K562 (cell line): Measurements from ENCODE around the gene TRIOBP. TPM values are rescaled to one million over a fixed set of nuclear protein-coding genes. Genes with fewer than 3 reads are reported as not detected.

ENCODE experiments used
- ATF7 ChIP-seq: fragments of 450-650 bp; IDR thresholded peaks from 2 replicates; pipeline ENCODE4 v1.7.1; 2014; ENCODE audit warnings: mild to moderate bottlenecking, moderate library complexity
- BRD9 ChIP-seq: fragments of 450-650 bp; IDR thresholded peaks from 2 replicates; pipeline ENCODE4 v1.6.1; 2018; ENCODE audit warnings: low read depth; ENCODE audit not compliant: partially characterized antibody
- DPF2 ChIP-seq: fragments of 450-650 bp; IDR thresholded peaks from 2 replicates; pipeline ENCODE4 v1.6.1; 2016
- GTF2F1 ChIP-seq: IDR thresholded peaks from 2 replicates; pipeline ENCODE4 v1.6.1; 2011; ENCODE audit warnings: low read depth, low read length, improper control_type of control experiment
- HNRNPK ChIP-seq: fragments of 200-400 bp; formaldehyde crosslinking; IDR thresholded peaks from one replicate; pipeline ENCODE4 v1.6.1; 2018; ENCODE audit warnings: mild to moderate bottlenecking, low read depth, low read length; ENCODE audit not compliant: poor library complexity, severe bottlenecking
- HOXB6 ChIP-seq: fragments of 250-450 bp; sonication (Bioruptor Pico); IDR thresholded peaks from 2 replicates; pipeline ENCODE4 v1.5.1; 2022; ENCODE audit warnings: mild to moderate bottlenecking, borderline replicate concordance
- MAZ ChIP-seq, 2 experiments: fragments of 450-650 bp in 1 of 2; sonication (generic) in 1 of 2; formaldehyde crosslinking; IDR thresholded peaks in 1 of 2; conservative IDR thresholded peaks in 1 of 2; 2 replicates each; pipeline versions ENCODE4 v1.4.0 to v1.5.0; 2020; ENCODE audit warnings: mild to moderate bottlenecking in 1 of 2, missing genetic modification reagents in 1 of 2
- MCM2 ChIP-seq: fragments of 450-650 bp; IDR thresholded peaks from 2 replicates; pipeline ENCODE4 v1.6.1; 2017; ENCODE audit warnings: low read depth, mild to moderate bottlenecking
- PML ChIP-seq: IDR thresholded peaks from 2 replicates; pipeline ENCODE4 v1.6.1; 2012; ENCODE audit warnings: low read length, inconsistent platforms
- POLR2G ChIP-seq: fragments of 200-400 bp; formaldehyde crosslinking; IDR thresholded peaks from 2 replicates; pipeline ENCODE4 v1.6.1; 2017; ENCODE audit warnings: low read depth, mild to moderate bottlenecking, antibody characterized with exemption, low read length, moderate library complexity
- RCOR1 ChIP-seq, 2 experiments: IDR thresholded peaks; 2 replicates each; pipeline ENCODE4 v1.6.1; 2012; ENCODE audit warnings: low read depth in 2 of 2, low read length in 2 of 2, borderline replicate concordance in 1 of 2, improper control_type of control experiment in 1 of 2
- SAP30 ChIP-seq: fragments of 200-600 bp; sonication (generic); IDR thresholded peaks from 2 replicates; pipeline ENCODE4 v1.6.1; 2012; ENCODE audit warnings: borderline replicate concordance, low read depth, mild to moderate bottlenecking, moderate library complexity, low read length, control low read depth, inconsistent platforms; ENCODE audit not compliant: insufficient read depth, poor library complexity, severe bottlenecking
- TEAD1 ChIP-seq, 2 experiments: fragments of 450-650 bp in 1 of 2; sonication (generic) in 1 of 2; formaldehyde crosslinking; IDR thresholded peaks; 2 replicates each; pipeline versions ENCODE4 v1.4.0 to v1.8.0; 2020 to 2022; ENCODE audit warnings: mild to moderate bottlenecking in 2 of 2, missing genetic modification reagents in 1 of 2
- ZNF134 ChIP-seq: fragments of 250-450 bp; sonication (Bioruptor Pico); conservative IDR thresholded peaks from 2 replicates; pipeline ENCODE4 v1.4.0; 2020
- ZNF197 ChIP-seq: fragments of 200-800 bp; sonication (Bioruptor generic); IDR thresholded peaks from 2 replicates; pipeline ENCODE4 v1.6.1; 2016; ENCODE audit warnings: low read depth, missing genetic modification characterization, missing compliant biosample characterization
- ZNF589 ChIP-seq: fragments of 200-800 bp; sonication (Bioruptor generic); IDR thresholded peaks from 2 replicates; pipeline ENCODE4 v1.6.1; 2016; ENCODE audit warnings: low read depth, missing genetic modification characterization, missing compliant biosample characterization
- ZSCAN29 ChIP-seq: fragments of 450-650 bp; IDR thresholded peaks from 2 replicates; pipeline ENCODE4 v1.6.1; 2017
- ZSCAN32 ChIP-seq: fragments of 450-650 bp; formaldehyde crosslinking; IDR thresholded peaks from 2 replicates; pipeline ENCODE4 v1.4.0; 2020; ENCODE audit warnings: mild to moderate bottlenecking, moderate library complexity
- polyA plus RNA-seq, 8 experiments: library from polyadenylated mRNA; depleted of rRNA in 4 of 8; stranded (reverse) in 5 of 8; unstranded in 3 of 8; fragments of >200 nt; fragmentation: Nextera tagmentation in 2 of 8; fragmentation: Illumina TruSeq in 1 of 8; extraction: Ambion mirVana in 2 of 8; extraction: Trizol in 1 of 8; gene quantifications; 2 replicates each; pipeline versions ENCODE4 v1.2.1 to v1.2.3, GENCODE V29; 2011 to 2014; ENCODE audit warnings: inconsistent platforms in 1 of 8, missing spikeins in 1 of 8
- total RNA-seq, 7 experiments: library from RNA; depleted of rRNA in 6 of 7; stranded (reverse); fragments of >200 nt in 6 of 7; fragmentation: Illumina TruSeq in 2 of 7; extraction: Trizol in 2 of 7; gene quantifications; 2 replicates each; pipeline versions ENCODE4 v1.2.1 to v1.2.3, GENCODE V29; 2011 to 2021; ENCODE audit warnings: low replicate concordance in 1 of 7
- TF ChIP-seq, protein P1 (sequence below), 3 experiments: fragments of 200-800 bp in 1 of 3; sonication (Bioruptor generic) in 1 of 3; sonication (generic) in 1 of 3; formaldehyde crosslinking in 1 of 3; IDR thresholded peaks; 2 replicates each; pipeline versions ENCODE4 v1.6.1 to v1.8.0; 2016 to 2022; ENCODE audit warnings: mild to moderate bottlenecking in 2 of 3, missing compliant biosample characterization in 2 of 3, missing genetic modification characterization in 2 of 3, missing genetic modification reagents in 1 of 3
- TF ChIP-seq, protein P2 (sequence below): fragments of 200-800 bp; sonication (Bioruptor generic); IDR thresholded peaks from 2 replicates; pipeline ENCODE4 v1.6.1; 2017; ENCODE audit warnings: missing genetic modification characterization, missing compliant biosample characterization
- TF ChIP-seq, protein P3 (sequence below): fragments of 200-800 bp; sonication (Bioruptor generic); IDR thresholded peaks from 2 replicates; pipeline ENCODE4 v1.6.1; 2017; ENCODE audit warnings: missing genetic modification characterization, missing compliant biosample characterization
- TF ChIP-seq, protein P4 (sequence below): sonication (generic); formaldehyde crosslinking; IDR thresholded peaks from 2 replicates; pipeline ENCODE4 v1.8.0; 2022; ENCODE audit warnings: missing genetic modification reagents, mild to moderate bottlenecking, moderate library complexity, borderline replicate concordance

The TRIOBP gene
- total and polyA plus RNA-seq, 9 of the 15 experiments (the other 6 are each of a cell fraction or from before 2014, with no cell fraction given), result 0.24 to 13.8 (median 5.5) TPM

DNA sequence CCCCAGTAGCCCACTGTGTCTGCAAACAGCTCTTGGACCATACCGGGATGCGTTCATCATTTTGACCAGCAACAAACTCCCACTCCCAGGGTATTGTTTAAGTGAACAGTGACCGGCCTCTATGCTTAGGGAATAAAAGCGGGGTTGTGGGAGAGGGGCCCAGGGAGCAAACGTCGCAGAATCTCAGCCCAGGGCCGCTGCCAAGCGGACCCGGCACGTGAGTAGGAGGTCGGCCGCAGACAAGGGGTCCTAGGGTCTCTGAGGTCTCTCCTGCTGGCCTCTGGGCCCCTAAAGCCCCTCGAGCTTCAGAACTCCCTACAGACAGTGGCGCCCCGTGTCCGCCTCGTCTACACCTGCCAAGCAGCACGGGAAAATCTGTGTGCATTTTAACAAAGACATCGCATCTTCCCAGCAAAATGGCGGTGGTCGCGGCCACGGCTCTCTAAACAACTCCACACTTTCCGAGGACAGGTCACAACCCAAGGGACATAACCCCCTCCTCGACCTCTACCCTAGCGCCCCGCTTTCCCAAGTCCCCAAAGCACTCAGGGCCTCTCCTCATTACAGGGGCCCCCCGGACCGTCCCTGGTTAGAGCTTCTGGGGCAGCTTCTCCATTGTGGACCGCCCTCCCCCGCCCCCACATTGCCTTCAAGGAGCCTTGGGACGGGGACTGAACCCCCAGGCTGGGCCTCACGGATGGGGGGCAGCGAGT lies 106.9 kb downstream of the TRIOBP start (continued):
- TF ChIP-seq, protein P1, sequence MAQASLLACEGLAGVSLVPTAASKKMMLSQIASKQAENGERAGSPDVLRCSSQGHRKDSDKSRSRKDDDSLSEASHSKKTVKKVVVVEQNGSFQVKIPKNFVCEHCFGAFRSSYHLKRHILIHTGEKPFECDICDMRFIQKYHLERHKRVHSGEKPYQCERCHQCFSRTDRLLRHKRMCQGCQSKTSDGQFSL (CRISPR knock-in tag; IDR thresholded peaks at IDR 0.05), result no peak
- TF ChIP-seq, protein P1 (tag; IDR thresholded peaks at IDR 0.05), result 0 out of 4 replicates have a peak, but pooled peaks of 1 of the 2 experiments have one; percentile 38
- 0 out of 2 replicates have a peak, but pooled peaks have one; percentile 60 for TF ChIP-seq ATF7
- peak; percentile 82 for TF ChIP-seq ZSCAN29
- TF ChIP-seq, protein P2, sequence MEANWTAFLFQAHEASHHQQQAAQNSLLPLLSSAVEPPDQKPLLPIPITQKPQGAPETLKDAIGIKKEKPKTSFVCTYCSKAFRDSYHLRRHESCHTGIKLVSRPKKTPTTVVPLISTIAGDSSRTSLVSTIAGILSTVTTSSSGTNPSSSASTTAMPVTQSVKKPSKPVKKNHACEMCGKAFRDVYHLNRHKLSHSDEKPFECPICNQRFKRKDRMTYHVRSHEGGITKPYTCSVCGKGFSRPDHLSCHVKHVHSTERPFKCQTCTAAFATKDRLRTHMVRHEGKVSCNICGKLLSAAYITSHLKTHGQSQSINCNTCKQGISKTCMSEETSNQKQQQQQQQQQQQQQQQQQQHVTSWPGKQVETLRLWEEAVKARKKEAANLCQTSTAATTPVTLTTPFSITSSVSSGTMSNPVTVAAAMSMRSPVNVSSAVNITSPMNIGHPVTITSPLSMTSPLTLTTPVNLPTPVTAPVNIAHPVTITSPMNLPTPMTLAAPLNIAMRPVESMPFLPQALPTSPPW, result peak; percentile 54
- no peak for TF ChIP-seq RCOR1 (IDR thresholded peaks at IDR 0.05; ENCODE audit: borderline replicate concordance in 1 of 2, low read depth in 2 of 2, low read length in 2 of 2)
- TF ChIP-seq BRD9, result no peak
- TF ChIP-seq ZNF134 (CRISPR knock-in tag), result no peak
- 0 out of 2 replicates have a peak, but pooled peaks have one; percentile 7 for TF ChIP-seq ZNF589
- no peak for TF ChIP-seq HNRNPK
- TF ChIP-seq HOXB6 (CRISPR knock-in tag), result no peak
- 0 out of 4 replicates have a peak, but pooled peaks of 1 of the 2 experiments have one; percentile 0 for TF ChIP-seq TEAD1 (CRISPR knock-in tag; IDR thresholded peaks at IDR 0.05)
- no peak for TF ChIP-seq ZNF197
- TF ChIP-seq, protein P3, sequence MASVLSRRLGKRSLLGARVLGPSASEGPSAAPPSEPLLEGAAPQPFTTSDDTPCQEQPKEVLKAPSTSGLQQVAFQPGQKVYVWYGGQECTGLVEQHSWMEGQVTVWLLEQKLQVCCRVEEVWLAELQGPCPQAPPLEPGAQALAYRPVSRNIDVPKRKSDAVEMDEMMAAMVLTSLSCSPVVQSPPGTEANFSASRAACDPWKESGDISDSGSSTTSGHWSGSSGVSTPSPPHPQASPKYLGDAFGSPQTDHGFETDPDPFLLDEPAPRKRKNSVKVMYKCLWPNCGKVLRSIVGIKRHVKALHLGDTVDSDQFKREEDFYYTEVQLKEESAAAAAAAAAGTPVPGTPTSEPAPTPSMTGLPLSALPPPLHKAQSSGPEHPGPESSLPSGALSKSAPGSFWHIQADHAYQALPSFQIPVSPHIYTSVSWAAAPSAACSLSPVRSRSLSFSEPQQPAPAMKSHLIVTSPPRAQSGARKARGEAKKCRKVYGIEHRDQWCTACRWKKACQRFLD (CRISPR knock-in tag), result peak; percentile 47
- no peak for TF ChIP-seq SAP30
- TF ChIP-seq ZSCAN32 (CRISPR knock-in tag), result no peak
- 0 out of 2 replicates have a peak, but pooled peaks have one; percentile 5 for TF ChIP-seq DPF2
- no peak for TF ChIP-seq GTF2F1
- TF ChIP-seq POLR2G, result peak; percentile 61
- TF ChIP-seq MAZ (CRISPR knock-in tag; conservative IDR thresholded peaks at IDR 0.05 in 1 of 2, IDR thresholded peaks at IDR 0.05 in 1 of 2), result peak in 1 of 2 experiments; percentile 2; a peak in 1 of 4 replicates
- TF ChIP-seq, protein P4, sequence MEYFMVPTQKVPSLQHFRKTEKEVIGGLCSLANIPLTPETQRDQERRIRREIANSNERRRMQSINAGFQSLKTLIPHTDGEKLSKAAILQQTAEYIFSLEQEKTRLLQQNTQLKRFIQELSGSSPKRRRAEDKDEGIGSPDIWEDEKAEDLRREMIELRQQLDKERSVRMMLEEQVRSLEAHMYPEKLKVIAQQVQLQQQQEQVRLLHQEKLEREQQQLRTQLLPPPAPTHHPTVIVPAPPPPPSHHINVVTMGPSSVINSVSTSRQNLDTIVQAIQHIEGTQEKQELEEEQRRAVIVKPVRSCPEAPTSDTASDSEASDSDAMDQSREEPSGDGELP (CRISPR knock-in tag), result 0 out of 2 replicates have a peak, but pooled peaks have one; percentile 1
- TF ChIP-seq PML, result no peak
- TF ChIP-seq MCM2, result no peak
